ENCODE results near the gene HES1. TPM values are rescaled to one million over a fixed set of nuclear protein-coding genes. Genes with fewer than 3 reads are reported as not detected.

HES1 gene
- total and polyA plus RNA-seq, 10 of the 15 experiments (the other 5 are each of a cell fraction or from before 2014, with no cell fraction given): 0.46 to 5.3 (median 2.3) TPM

- no peak for TF ChIP-seq CUX1 (IDR thresholded peaks at IDR 0.05; ENCODE audit: insufficient replicate concordance, low read depth, low read length)
Observed at GRCh38 chr3:194165271-194166018, 29.5 kb downstream of the HES1 start (continued).

GRCh38 chr3:194166682-194167479 lies 30.9 kb downstream of the HES1 start:
- Histone ChIP-seq H3K4me3 (no peak overlapping the region), H3K27ac (ENCODE audit: control insufficient read depth, insufficient read depth) (no peak overlapping the region), H3K79me2 (ENCODE audit: control insufficient read depth, insufficient read depth, low read length) (no peaks in the 10 kb centered on the region), H3K9me3 (replicated peaks; ENCODE audit: control insufficient read depth, insufficient read depth, low read length) (no peaks in the 10 kb centered on the region), H3K9ac (ENCODE audit: control insufficient read depth, insufficient read depth, low read length) (no peak overlapping the region), H3K4me1 (ENCODE audit: control insufficient read depth, insufficient read depth, low read length) (no peaks in the 10 kb centered on the region), H2AFZ (ENCODE audit: control insufficient read depth, low read depth, low read length) (no peak overlapping the region), H3K36me3 (ENCODE audit: control insufficient read depth in 2 of 2, insufficient read depth in 2 of 2, low read length in 1 of 2) (no peaks in the 10 kb centered on the region), H4K20me1 (ENCODE audit: control insufficient read depth, insufficient read depth) (no peaks in the 10 kb centered on the region), H3K27me3 (replicated peaks in 1 of 2; ENCODE audit: control insufficient read depth in 2 of 2, insufficient read depth in 2 of 2, low read length in 1 of 2) (peaks cover 2 to 3% of the 10 kb centered on the region in 2 experiments; a peak in 2 of 4 replicates), H3K4me2 (ENCODE audit: control insufficient read depth, insufficient read depth) (no peak overlapping the region)
- ChIA-PET RAD21 (ENCODE audit: unreplicated experiment) (interaction anchor here (0.6 kb wide), 2 partner anchors 343 to 399 kb away, joined by 3 to 4 read pairs; no protein-coding TSS in a partner anchor), SMC1A (ENCODE audit: uncharacterized antibody, unreplicated experiment) (interaction anchor here (0.6 to 1.9 kb wide), 3 partner anchors 9 to 95 kb away, joined by 3 to 6 read pairs (median 3); no protein-coding TSS in a partner anchor), CTCF (interaction anchor here (0.6 to 1.6 kb wide), 7 partner anchors 10 to 91 kb away, joined by 3 to 5 read pairs (median 3); partner anchors contain the start of gene HES1), POLR2A (no interaction called here)
- intact Hi-C loops (cut with micrococcal nuclease; ENCODE audit: unreplicated experiment) (no loop called here), in situ Hi-C loops (cut with MboI) (no loop called here)
- 51% methylated on average over 16 of the region's 16 CpGs for WGBS (ENCODE audit: insufficient coverage, insufficient replicate concordance, low lambda C conversion rate, missing lambda C conversion rate)
- no TSS peak for BruUV-seq (replicated peaks)
- DNase-seq (ENCODE audit: low read depth, low spot score) (no peak), ATAC-seq (no peak), FAIRE-seq (no peak)
- no peak for TF ChIP-seq CREB1 (IDR thresholded peaks at IDR 0.05; ENCODE audit: low read depth)
- TF ChIP-seq PAX8 (IDR thresholded peaks at IDR 0.05): no peak
- no peak for TF ChIP-seq HSF1 (IDR thresholded peaks at IDR 0.05; ENCODE audit: low read depth, low read length)
- no peak for TF ChIP-seq SREBF2 (IDR thresholded peaks at IDR 0.05; ENCODE audit: low read length)
- no peak for TF ChIP-seq FOS (IDR thresholded peaks at IDR 0.05; ENCODE audit: borderline replicate concordance, extremely low read depth, insufficient read length)
- no peak for TF ChIP-seq NR2C2 (IDR thresholded peaks at IDR 0.05; ENCODE audit: borderline replicate concordance, control insufficient read depth, insufficient read length, low read depth)
- no peak for TF ChIP-seq EED (IDR thresholded peaks at IDR 0.05; ENCODE audit: low read depth)
- TF ChIP-seq BCLAF1 (IDR thresholded peaks at IDR 0.05): no peak
- no peak for TF ChIP-seq GABPA (IDR thresholded peaks at IDR 0.05; ENCODE audit: low read depth)

Measured in GM12878 (cell line).